ENCODE results near the gene HIF1AN.

The HIF1AN gene

DNA sequence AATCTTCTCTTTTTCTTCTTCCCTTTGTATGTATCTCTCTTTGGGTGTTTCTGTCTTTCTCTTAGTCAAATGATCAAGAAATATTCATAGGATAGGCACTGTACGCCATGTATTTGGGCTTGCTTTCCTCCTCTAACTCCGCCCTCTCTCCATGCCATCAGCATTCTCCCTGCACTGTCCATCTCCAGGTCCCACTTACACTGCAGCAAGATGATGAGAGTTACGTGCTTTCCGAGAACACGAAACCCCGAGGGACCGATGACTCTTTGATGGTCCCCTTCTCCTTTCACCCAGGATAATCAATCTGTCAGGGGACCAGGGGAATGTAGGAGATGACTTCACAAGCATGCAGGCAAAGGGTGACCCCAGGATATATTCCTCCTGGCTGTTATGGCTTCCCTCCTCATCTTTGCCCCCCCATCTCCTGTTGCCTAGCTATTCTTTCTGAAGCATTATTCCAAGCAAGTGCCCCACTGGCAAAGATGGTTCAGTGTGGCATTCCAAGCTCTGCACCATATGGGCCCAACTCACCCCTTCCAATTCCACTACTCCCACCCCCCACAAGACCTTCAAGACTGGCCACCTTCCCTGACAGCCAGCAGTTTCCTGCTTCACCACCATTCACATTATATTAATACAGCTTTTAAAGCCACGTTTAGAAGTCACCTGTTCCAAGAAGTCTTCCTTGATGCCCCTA lies 40.0 kb downstream of the HIF1AN start:
- Histone ChIP-seq H3K36me3 (ENCODE audit: control insufficient read depth, insufficient read depth, low read length) (no peaks in the 10 kb centered on the region), H3K4me2 (ENCODE audit: low read length) (no peak overlapping the region), H3K27ac (no peak overlapping the region), H3K9ac (no peak overlapping the region), H3K4me1 (no peaks in the 10 kb centered on the region), H2AFZ (no peak overlapping the region), H3K4me3 (ENCODE audit: low read depth, low read length) (no peak overlapping the region), H3K27me3 (ENCODE audit: control insufficient read depth, insufficient read depth, low read length) (no peaks in the 10 kb centered on the region), H3K79me2 (no peaks in the 10 kb centered on the region), H3K9me3 (ENCODE audit: control insufficient read depth, low read length) (no peaks in the 10 kb centered on the region)
- TF ChIP-seq, protein P1, sequence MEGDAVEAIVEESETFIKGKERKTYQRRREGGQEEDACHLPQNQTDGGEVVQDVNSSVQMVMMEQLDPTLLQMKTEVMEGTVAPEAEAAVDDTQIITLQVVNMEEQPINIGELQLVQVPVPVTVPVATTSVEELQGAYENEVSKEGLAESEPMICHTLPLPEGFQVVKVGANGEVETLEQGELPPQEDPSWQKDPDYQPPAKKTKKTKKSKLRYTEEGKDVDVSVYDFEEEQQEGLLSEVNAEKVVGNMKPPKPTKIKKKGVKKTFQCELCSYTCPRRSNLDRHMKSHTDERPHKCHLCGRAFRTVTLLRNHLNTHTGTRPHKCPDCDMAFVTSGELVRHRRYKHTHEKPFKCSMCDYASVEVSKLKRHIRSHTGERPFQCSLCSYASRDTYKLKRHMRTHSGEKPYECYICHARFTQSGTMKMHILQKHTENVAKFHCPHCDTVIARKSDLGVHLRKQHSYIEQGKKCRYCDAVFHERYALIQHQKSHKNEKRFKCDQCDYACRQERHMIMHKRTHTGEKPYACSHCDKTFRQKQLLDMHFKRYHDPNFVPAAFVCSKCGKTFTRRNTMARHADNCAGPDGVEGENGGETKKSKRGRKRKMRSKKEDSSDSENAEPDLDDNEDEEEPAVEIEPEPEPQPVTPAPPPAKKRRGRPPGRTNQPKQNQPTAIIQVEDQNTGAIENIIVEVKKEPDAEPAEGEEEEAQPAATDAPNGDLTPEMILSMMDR (IDR thresholded peaks at IDR 0.05) = no peak

- TF ChIP-seq, protein P1 (IDR thresholded peaks at IDR 0.05) = no peak
- no peaks in the 10 kb centered on the region for H3K9me3 ChIP-seq (ENCODE audit: control insufficient read depth, low read length)
- no peaks in the 10 kb centered on the region for H3K36me3 ChIP-seq (ENCODE audit: control insufficient read depth, insufficient read depth, low read length)
- no peaks in the 10 kb centered on the region for H3K4me1 ChIP-seq
- H3K9ac ChIP-seq = no peak overlapping the region
- no peak overlapping the region for H3K4me2 ChIP-seq (ENCODE audit: low read length)
- H3K79me2 ChIP-seq = no peaks in the 10 kb centered on the region
- H3K27ac ChIP-seq = no peak overlapping the region
- no peak overlapping the region for H3K4me3 ChIP-seq (ENCODE audit: low read depth, low read length)
- no peaks in the 10 kb centered on the region for H3K27me3 ChIP-seq (ENCODE audit: control insufficient read depth, insufficient read depth, low read length)
- no peak overlapping the region for H2AFZ ChIP-seq
Measured at GRCh38 chr10:100576282-100576635, 40.5 kb downstream of the HIF1AN start.

- Histone ChIP-seq H3K4me2 (ENCODE audit: low read length) (no peak overlapping the region), H3K4me3 (ENCODE audit: low read depth, low read length) (no peak overlapping the region), H3K27me3 (ENCODE audit: control insufficient read depth, insufficient read depth, low read length) (no peaks in the 10 kb centered on the region), H3K9me3 (ENCODE audit: control insufficient read depth, low read length) (no peaks in the 10 kb centered on the region), H3K4me1 (no peaks in the 10 kb centered on the region), H3K27ac (no peak overlapping the region), H2AFZ (no peak overlapping the region), H3K9ac (no peak overlapping the region), H3K79me2 (no peaks in the 10 kb centered on the region), H3K36me3 (ENCODE audit: control insufficient read depth, insufficient read depth, low read length) (no peaks in the 10 kb centered on the region)
- TF ChIP-seq, protein P1 (IDR thresholded peaks at IDR 0.05) = no peak
Measured at GRCh38 chr10:100579261-100580090, 43.7 kb downstream of the HIF1AN start.

DNA sequence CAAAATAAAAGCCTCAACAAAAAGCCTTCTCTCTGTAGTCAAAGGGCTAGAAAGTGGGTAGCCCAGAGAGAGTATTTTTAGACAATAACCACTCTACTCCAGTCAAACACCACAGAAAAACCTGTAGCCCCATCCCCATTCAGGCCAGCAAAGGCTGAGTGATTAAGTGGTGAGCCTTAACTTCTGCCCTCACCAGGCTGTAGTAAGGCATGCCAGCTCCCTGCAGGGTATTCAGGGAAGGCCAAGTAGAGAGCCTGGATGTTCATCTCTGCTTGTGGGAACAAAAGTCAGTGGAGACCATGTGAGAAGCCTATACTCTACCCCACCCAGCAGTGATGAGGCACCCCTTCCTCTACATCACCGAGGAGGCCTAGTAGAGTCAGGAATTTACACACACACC lies 51.2 kb downstream of the HIF1AN start:
- TF ChIP-seq, protein P1 (IDR thresholded peaks at IDR 0.05) = no peak
- H3K27me3 ChIP-seq (ENCODE audit: control insufficient read depth, insufficient read depth, low read length) = no peaks in the 10 kb centered on the region
- no peaks in the 10 kb centered on the region for H3K4me1 ChIP-seq

More for the DNA sequence above, 51.2 kb downstream of the HIF1AN start:
- Histone ChIP-seq H3K4me2 (ENCODE audit: low read length) (no peak overlapping the region), H3K9me3 (ENCODE audit: control insufficient read depth, low read length) (no peaks in the 10 kb centered on the region), H2AFZ (no peak overlapping the region), H3K27ac (no peak overlapping the region), H3K4me3 (ENCODE audit: low read depth, low read length) (no peak overlapping the region), H3K36me3 (ENCODE audit: control insufficient read depth, insufficient read depth, low read length) (no peaks in the 10 kb centered on the region), H3K79me2 (no peaks in the 10 kb centered on the region), H3K9ac (no peak overlapping the region)

Measured in parathyroid adenoma (tissue), 2 donors.